EH (cell line): ENCODE results near the gene KLHL18.
A peak's percentile ranks its signal among the peaks of the same experiment; 100 is the strongest.
"Not testable (repeated sequence)": the region's sequence is repeated elsewhere in the genome, so short reads cannot be mapped to it uniquely, and the experiment has no call there.

Experiments used
- DNase-seq: peaks from one replicate; pipeline ENCODE4 v3.0.0-alpha.2; 2015; ENCODE audit warnings: low read depth

KLHL18 gene

DNA sequence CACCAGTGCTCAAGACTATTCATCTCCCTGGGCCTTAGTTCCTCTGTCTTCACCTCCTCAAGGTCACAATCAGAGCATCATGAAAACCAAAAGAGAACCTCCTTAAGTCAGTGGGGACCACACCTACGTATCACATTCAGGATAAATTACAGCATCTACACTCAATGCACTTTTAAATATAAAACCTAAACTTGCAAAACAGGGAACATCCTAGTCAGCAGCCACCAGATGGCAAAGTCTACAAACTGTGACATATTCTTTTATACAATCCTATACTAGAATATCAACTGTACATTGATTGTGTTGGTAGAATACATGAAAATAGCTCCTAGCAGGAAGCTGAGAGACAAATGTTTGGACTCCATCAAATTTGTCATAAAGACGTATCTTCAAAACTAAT is 8.1 kb upstream of the KLHL18 start:
- DNase-seq = no peak

DNA sequence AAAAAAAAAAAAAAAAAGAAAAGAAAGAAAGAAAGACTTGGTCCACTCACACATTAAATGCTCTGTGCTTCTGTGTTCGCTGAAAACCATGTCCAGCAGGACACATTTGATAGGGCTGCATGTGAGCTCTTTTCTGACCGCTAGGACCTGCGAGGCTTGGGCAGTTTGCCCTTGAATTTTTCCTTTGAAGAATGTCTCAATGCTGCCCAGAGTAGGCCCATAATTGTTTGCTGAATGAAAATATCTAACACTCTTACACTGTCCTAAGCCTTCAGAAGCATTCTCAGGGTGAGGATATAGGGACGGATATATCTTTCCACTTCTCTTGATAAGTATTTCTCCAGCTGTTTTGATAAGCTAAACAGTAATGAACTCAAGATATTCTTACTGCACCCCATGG is 6.2 kb upstream of the KLHL18 start:
- no peak for DNase-seq

DNA sequence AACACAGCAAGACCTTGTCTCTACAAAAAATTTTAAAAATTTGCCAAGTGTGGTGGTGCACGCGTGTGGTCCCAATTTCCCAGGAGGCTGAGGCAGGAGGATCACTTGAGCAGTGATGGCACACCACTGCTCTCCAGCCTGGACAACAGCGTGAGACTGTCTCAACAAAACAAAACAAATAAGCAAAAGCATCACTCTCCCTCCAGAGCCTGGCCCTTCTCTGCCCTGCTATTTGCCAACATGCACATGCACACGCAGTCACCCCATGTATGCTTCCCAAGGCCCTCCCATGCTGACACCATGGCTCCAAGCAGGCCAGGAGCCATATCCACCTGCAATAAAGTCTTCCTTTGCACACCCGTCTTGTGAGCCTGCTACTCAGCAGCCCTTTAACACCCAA is 2.2 kb upstream of the KLHL18 start:
- no peak for DNase-seq

DNA sequence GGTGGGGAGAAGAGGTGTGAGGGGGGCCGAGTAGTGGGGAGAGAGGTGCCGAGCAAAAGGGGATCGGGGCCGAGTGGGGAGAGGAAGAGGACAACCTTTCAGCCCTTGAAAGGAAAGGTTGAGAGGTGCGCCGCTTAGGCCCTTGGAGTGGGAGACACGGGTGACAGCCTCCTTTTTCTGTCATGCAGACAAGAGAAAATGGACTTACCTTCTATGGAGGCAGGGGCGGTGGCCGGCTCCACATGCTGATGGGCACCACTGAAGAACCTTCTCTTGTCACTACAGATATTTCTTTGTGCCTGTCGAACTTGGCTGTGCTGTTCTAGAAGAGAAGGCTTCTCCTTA is 421 bp downstream of the KLHL18 start:
- no peak for DNase-seq

DNA sequence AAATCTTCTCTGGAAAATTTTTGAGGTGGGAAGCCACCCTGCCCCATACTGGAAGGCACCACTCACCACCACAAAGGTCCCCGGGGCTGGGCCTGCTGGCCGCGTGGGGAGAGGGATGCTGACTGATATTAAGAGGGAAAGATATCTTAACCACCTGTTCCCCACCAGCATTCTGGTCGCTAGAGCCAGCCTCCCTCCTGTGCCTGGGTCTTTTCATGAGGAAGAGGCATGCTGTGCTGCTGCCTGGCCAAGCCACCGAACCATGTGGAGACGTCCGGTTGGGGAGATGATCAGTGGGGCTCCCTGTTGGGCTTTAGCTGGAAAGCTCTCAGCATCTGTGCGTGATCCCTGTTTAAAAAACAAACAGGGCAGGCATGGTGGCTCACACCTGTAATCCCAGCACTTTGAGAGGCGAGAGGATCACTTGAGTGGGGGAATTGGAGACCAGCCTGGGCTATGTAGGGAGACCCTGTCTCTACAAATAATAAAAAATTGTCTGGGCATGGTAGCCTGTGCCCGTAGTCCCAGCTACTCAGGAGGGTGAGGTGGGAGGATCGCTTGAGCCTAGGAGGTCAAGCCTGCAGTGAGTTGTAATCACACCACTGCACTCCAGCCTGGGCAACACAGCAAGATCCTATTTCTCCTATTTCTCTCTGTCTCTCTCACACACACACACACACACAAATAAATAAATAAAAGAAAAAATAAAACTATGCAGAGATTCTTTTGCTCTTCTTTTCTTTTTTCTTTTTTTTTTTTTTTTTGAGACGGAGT is 1.0 kb downstream of the KLHL18 start:
- peak; percentile 30 for DNase-seq

DNA sequence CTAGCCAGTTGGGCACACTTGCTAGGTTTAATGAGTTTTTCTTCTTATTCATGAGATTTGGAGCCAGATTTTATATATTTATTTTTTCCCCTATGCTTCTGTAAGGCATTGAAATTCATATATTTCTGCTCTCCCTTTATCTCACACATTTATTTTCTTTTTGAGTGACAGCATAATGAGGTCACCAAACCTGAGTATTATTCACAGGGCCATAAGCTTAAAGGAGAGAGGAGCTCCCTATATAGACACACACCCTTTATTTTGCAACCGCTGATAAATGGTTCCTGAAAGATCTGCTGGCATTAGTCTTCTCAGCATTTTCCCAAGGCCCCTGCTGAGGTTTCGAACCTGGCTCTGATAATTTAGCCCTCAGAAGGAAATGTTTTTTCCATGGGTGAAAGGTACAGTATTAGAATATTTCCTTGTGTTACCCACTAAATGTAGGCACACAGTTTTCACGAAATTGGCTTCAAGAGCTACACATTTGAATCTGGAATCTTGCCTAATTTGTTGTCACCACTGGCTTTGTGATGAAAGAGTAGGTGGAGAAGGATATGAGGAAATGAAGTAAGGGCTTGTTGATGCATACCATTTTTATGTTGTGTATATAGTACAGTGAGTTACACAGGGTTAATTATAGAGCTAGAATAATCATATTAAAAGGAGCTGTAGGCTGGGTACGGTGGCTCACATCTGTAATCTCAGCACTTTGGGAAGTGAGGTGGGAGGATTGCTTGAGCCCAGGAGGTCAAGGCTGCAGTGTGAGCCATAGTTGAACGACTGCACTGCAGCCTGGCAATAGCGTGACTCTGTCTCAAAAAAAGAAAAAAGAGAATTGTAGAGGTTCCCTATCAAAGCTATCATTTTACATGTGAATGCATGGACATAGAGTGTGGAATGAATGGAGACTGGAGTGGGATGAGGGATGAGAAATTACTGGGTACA is 6.5 kb downstream of the KLHL18 start:
- no peak for DNase-seq

DNA sequence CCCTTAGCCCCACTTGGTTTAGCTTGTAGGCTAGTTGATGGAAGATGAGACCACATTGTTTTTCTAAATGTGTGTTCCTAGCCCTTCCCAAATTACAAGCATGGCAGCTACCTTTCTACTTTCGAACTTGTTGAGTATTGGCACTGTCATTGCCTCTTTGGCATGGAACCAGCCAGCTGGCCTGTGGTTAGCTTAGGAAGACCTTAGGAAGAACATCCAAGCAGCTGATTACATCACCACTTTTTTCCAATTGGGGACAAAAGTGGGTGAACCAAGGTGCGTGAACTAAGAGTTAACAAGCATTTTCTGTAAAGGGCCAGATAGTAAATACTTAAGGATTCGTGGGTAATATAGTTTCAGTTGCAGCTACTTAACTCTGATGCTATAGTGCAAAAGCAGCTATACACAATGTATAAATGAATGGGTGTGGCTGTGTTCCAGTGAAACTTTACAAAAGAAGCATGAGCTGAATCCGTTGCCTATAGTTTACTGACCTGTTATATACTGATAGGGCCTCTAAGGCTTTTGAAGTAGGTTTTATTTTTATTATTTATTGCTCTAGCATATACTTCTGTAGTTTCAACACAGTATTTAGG is 8.5 kb downstream of the KLHL18 start:
- DNase-seq = no peak

DNA sequence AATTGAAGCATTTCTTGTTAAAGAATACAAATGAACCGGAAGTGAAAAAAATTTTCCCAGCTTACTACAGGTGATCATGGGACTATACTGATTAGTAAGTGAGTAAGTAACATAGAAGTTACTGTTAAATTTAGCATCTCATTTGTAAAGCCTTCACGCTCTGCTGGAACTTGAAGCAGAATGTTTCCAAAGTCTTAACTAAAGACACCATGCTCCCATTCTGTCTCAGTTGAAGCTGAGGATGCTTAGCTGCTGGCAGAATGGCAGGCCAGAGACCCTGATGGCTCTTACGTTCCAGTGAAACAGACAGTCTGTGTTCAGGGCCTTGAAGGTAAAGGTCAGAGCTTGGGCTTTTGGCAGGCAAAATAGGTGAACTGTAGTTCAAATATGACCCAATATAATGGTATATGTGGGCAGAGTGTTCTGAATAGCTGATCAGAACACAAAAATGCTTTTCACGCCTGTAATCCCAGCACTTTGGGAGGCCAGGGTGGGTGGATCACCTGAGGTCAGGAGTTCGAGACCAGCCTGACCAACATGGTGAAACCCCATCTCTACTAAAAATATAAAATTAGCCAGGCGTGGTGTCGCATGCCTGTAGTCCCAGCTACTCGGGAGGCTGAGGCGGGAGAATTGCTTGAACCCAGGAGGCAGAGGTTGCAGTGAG is 9.1 kb downstream of the KLHL18 start:
- DNase-seq = not testable (repeated sequence)

DNA sequence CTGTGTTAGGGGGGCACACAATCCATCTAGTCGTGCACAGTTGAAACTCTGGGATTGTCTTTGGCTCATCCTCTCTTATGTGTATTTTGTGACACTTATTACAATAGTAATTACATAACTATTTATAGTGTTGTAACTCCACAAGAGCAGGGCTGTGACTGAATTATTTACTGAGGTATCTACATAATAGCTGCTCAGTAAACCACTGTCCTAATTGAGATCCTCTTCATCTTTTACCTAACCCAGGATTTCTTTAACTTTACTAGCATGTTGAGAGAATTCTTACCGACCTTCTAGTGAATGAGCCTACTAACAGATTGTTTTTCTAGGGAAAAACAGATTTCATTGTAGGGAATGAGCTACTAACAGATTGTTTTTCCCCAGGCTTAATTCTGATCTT is 11.1 kb downstream of the KLHL18 start:
- no peak for DNase-seq

DNA sequence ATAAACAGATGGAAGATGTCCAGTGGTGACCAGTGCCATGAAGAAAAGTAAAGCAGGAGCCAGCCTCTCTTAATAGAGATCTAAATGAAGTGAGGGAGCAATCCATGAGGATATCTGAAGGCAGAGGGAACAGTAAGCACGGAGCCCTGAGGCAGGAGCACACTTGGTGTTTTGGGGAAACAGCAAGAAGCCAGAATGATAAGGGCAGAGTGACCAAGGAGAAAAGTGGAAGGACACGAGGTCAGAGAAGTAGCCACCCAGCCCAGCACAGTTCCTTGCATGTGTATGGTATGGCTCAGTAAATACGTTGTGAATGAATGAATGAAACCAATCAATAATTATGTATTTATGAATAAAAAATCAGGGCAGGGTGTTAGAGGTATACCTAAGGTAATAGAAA is 11.6 kb downstream of the KLHL18 start:
- DNase-seq = no peak

DNA sequence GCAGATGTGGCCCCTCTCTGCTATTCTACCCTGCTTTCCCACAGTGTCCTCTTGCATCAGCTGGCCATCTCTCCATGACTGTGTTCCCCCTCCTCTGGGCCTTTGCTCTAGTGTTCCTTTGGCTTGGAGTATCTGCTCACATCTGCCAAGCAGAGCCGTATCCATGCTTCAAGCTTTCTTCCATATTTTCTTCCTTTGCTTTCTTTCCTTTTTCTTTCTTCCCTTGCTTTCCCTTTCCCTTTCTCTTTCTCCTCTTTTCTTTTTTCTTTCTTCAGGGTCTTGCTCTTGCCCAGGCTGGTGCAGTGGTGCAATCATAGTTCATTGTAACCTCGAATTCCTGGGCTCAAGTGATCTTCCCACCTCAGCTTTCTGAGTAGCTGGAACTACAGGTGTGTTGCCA is 12.6 kb downstream of the KLHL18 start:
- DNase-seq = no peak

DNA sequence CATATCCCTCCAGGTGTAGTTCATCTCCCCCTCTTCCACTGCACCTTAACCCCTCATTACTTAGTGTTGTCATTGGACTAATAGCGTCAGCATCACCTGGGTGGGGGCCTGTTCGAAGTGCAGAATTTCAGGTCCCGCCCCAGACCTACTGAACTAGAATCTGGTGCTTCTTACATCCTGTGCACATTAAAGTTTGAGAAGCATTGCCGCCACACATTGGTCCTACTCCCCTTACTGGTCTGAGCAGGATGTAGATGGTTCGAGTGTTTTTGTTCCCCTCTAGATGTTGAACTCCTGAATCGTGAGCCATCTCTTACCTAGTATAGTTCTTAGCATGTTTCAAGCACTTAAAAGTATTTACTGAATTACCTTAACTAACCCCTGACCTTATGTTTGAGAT is 13.2 kb downstream of the KLHL18 start:
- no peak for DNase-seq

DNA sequence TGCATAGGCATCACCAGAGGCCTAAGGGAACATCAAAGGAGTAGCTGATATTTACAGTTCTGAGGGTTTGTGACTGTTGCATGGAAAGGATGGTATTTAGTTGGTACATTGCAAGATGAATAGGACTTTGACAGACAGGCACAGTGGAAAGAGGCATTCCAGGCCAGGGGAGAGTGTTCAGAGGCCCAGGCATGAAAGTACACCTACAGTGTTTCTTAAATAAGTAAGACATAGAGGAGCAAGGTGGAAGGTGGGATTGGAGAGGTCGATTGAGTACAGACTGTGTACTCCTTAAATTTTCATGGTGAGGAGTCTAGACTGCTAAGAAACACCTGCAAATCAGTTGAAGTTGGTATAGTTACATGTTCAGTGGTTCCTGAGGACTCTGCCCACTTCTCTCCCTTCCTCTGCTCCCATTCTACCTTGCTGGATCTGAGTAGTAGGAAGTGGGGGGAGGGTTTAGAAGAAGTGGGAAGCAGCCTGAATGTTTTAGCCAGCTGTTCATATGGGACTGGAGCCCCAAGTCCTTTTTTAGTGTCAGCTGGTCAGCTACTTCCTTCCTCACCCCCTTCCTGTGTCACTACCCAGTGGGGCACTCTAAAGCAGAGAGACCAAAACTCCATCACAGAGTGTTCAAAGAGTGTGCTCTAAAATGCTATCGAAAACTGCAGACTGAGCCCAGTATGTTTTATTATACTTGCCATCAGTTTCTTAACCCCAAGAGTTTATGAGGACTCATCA is 14.0 kb downstream of the KLHL18 start:
- no peak for DNase-seq

DNA sequence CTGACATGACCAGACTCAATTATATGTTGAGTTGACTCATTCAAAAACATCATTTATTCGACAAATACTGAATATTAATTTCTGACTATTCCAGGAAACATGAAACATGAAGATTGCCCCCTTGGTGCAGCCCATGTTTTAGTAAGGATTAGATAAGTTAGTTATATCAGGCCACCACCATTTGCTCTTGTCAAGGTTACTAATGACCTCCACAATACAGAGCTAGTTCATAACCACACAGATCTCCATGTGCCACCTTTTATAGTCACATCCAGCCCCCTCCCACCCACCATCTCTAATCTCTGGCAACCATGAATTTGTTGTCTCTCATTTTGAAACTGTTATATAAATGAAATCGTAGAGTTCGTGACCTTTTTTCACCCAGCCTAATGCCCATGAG is 15.7 kb downstream of the KLHL18 start:
- no peak for DNase-seq

DNA sequence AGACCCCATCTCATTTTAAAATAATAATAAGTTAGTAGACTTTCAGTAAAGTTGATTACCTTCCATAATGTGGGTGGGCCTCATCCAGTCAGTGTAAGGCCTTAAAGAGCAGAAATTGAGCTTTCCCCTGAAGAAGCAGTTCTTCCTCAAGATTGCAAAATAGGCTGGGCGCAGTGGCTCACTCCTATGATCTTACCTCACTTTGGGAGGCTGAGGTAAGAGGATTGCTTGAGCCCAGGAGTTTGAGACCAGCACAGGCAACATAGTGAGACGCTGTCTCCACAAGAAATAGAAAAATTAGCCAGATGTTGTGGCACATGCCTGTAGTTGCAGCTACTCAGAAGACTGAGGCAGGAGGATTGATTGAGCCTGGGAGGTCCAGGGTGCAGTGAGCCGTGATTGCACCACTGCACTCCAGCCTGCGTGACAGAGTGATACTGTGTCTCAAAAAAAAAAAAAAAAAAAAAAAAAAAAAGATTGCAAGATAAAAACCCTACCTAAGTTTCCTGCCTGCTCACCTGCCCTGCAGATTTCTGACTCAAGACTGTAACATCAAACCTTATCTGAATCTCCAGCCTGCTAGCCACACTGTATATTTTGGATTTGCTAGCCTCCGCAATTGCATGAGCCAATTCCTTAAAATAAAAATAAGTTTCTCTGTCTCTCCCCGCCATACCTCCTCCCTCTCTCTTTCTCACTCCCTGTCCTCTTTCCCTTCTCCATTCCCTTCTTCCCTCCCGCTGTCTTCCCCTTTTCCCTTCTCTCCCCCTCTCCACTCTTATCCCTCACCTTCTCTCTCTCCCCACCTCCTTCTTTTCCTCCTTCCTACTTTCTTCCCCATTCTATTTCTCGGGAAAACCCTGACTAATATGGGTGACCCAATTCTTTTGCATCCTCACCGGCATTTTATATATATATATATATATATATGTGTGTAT is 16.9 kb downstream of the KLHL18 start:
- no peak for DNase-seq

DNA sequence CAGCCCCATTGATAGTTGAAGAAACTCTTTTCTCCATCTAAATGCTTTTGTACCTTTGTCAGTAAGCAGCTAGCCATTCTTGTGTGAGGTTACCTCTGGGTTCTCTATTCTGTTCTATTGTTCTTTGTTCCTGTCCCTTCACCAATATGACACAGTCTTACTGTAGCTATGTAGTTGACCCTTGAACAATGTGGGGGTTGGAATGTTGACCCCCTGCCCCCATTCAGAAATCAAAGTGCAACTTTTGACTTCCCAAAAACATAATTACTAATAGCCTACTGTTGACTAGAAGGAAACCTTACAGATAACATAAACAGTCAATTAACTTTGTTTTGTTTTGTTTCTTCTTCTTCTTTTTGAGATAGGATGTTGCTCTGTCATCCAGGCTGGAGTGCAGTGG is 18.7 kb downstream of the KLHL18 start:
- no peak for DNase-seq

DNA sequence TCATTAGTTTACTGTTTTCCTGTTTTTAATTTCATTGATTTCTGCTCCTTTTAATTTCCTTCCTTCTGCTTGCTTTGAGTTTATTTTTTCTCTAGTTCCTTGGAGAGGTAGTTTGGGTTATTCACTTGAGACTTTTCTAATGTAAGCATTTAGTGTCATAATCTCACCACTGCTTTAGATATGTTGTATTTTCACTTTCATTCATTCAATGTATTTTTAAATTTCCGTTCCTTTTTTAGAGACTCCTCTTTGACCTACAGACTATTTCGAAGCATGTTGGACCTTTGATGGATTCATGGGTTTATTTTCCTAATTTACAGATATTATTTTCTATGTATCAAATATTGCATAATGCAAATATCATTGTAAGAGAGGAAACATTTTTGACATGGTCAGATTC is 23.3 kb downstream of the KLHL18 start:
- no peak for DNase-seq

DNA sequence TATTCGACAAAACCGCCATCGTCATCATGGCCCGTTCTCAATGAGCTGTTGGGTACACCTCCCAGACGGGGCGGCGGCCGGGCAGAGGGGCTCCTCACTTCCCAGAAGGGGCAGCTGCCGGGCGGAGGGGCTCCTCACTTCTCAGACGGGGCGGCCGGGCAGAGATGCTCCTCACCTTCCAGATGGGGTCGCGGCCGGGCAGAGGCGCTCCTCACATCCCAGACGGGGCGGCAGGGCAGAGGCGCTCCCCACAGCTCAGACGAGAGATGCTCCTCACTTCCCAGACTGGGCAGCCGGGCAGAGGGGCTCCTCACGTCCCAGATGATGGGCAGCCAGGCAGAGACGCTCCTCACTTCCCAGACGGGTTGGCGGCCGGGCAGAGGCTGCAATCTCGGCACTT is 26.5 kb downstream of the KLHL18 start:
- not testable (repeated sequence) for DNase-seq

DNA sequence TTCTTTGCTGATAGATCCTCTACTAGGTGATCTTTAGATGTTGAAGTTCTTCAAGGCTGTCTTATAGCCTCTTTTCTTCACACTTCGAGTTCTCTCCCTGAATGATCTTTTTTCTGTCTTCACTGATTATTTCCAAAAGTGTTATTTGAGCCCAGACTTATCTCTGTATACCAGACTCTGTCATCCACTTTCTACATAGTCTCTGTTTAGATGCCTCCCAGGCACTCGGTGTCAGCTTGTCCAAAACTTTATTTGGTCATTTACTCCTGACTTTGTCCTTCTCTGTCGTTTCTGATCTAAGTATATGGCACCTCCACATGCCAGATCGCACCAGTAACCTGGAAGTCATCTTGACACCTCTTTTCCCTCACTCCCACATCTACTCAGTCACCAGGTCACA is 27.6 kb downstream of the KLHL18 start:
- no peak for DNase-seq

DNA sequence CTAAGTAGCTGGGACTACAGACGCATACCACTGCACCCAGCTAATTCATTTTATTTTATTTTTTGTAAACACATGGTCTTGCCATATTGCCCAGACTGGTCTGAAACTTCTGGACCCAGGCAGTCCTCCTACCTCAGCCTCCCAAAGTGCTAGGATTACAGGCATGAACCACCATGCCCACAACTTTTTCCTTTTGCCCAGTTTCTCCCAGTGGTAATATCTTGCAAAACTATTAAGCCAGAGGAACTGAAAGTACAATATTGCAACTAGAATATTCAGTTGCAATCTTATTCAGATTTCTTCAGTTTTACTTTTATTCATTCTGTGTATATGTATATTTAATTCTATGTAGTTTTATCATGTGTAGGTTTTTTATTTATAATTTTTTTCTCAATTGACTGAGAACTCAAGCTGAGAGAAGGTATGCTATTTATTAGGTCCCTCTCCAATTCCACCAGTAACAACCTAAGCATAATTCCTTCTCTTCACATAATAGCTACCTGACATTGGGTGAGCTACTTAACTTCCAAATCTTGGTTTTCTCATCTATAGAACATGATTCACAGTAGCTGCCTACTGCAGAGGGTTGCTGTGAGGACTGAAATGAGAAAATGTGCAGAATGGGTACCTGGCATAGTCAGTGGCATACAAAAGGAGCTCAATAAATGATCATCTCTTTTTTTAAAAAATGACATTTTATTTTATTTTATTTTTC is 30.8 kb downstream of the KLHL18 start:
- no peak for DNase-seq
